HEK293 (cell line): ENCODE data around the gene GSAP.

ENCODE experiments used
- CTCF ChIA-PET: fragments of 350-600 bp; formaldehyde crosslinking; extraction: SDS; loops from one replicate; lab custom pipeline; 2021; ENCODE audit warnings: antibody characterized with exemption; lab: Yijun Ruan, JAX
- POLR2A ChIA-PET: fragments of 300-600 bp; formaldehyde crosslinking; extraction: SDS; loops from one replicate; lab custom pipeline; 2020; ENCODE audit warnings: antibody characterized with exemption, inconsistent platforms; lab: Yijun Ruan, JAX
- H3K27ac ChIP-seq: fragments of 200-500 bp; sonication (Bioruptor generic); 2 replicates; pipeline ENCODE4 v1.5.1; 2014; ENCODE audit warnings: low read depth, low read length, control low read depth, inconsistent platforms; ENCODE audit errors: extremely low read depth
- H3K36me3 ChIP-seq, 2 experiments: fragments of 200-500 bp in 1 of 2; sonication (Bioruptor generic) in 1 of 2; 1 replicate in 1 of 2; 2 replicates in 1 of 2; pipeline ENCODE4 v1.5.1; 2014 to 2017; ENCODE audit warnings: inconsistent platforms in 2 of 2, low read length in 2 of 2; ENCODE audit not compliant: control insufficient read depth in 2 of 2, insufficient read depth in 1 of 2
- H3K4me1 ChIP-seq: fragments of 200-500 bp; sonication (Bioruptor generic); 2 replicates; pipeline ENCODE4 v1.5.1; 2014; ENCODE audit warnings: mild to moderate bottlenecking, low read length, inconsistent platforms; ENCODE audit not compliant: control insufficient read depth, insufficient read depth
- H3K4me3 ChIP-seq: 2 replicates; pipeline ENCODE4 v1.5.1; 2011; ENCODE audit warnings: low read depth, mild to moderate bottlenecking, control low read depth, low read length, moderate library complexity
- H3K9me3 ChIP-seq: fragments of 200-500 bp; sonication (Bioruptor generic); 2 replicates; pipeline ENCODE4 v1.5.1; 2014; ENCODE audit warnings: low read depth, low read length, inconsistent platforms; ENCODE audit not compliant: control insufficient read depth, insufficient read depth
- GLI4 ChIP-seq: fragments of 450-650 bp; formaldehyde crosslinking; IDR thresholded peaks from 2 replicates; pipeline ENCODE4 v1.5.1; 2016; ENCODE audit warnings: missing biosample characterization, missing genetic modification characterization
- RBAK ChIP-seq: fragments of 450-650 bp; formaldehyde crosslinking; IDR thresholded peaks from 2 replicates; pipeline ENCODE4 v1.5.1; 2016; ENCODE audit warnings: missing biosample characterization, missing genetic modification characterization
- ZNF202 ChIP-seq: fragments of 450-650 bp; formaldehyde crosslinking; IDR thresholded peaks from 2 replicates; pipeline ENCODE4 v1.5.1; 2016; ENCODE audit warnings: missing biosample characterization, missing genetic modification characterization, borderline replicate concordance
- ZNF211 ChIP-seq: fragments of 450-650 bp; formaldehyde crosslinking; IDR thresholded peaks from 2 replicates; pipeline ENCODE4 v1.5.1; 2016; ENCODE audit warnings: low read depth, missing biosample characterization, missing genetic modification characterization
- ZNF23 ChIP-seq: fragments of 450-650 bp; formaldehyde crosslinking; IDR thresholded peaks from 2 replicates; pipeline ENCODE4 v1.5.1; 2016; ENCODE audit warnings: missing biosample characterization, missing genetic modification characterization, borderline replicate concordance
- ZNF596 ChIP-seq: fragments of 450-650 bp; IDR thresholded peaks from 2 replicates; pipeline ENCODE4 v1.5.0; 2018; ENCODE audit warnings: missing biosample characterization, mild to moderate bottlenecking, missing genetic modification characterization, moderate library complexity
- ZNF621 ChIP-seq: fragments of 450-650 bp; formaldehyde crosslinking; IDR thresholded peaks from 2 replicates; pipeline ENCODE4 v1.5.1; 2017; ENCODE audit warnings: missing biosample characterization, missing genetic modification characterization
- ZNF629 ChIP-seq: fragments of 450-650 bp; formaldehyde crosslinking; IDR thresholded peaks from 2 replicates; pipeline ENCODE4 v1.5.1; 2017; ENCODE audit warnings: missing biosample characterization, missing genetic modification characterization
- ZNF701 ChIP-seq: fragments of 450-650 bp; formaldehyde crosslinking; IDR thresholded peaks from 2 replicates; pipeline ENCODE4 v1.5.1; 2016; ENCODE audit warnings: missing biosample characterization, missing genetic modification characterization
- ZNF785 ChIP-seq: fragments of 450-650 bp; formaldehyde crosslinking; IDR thresholded peaks from 2 replicates; pipeline ENCODE4 v1.5.1; 2016; ENCODE audit warnings: missing biosample characterization, missing genetic modification characterization
- TF ChIP-seq, protein P1 (sequence below): fragments of 450-650 bp; formaldehyde crosslinking; IDR thresholded peaks from 2 replicates; pipeline ENCODE4 v1.5.1; 2017; ENCODE audit warnings: missing biosample characterization, missing genetic modification characterization
- TF ChIP-seq, protein P2 (sequence below): fragments of 450-650 bp; formaldehyde crosslinking; IDR thresholded peaks from 2 replicates; pipeline ENCODE4 v1.5.1; 2016; ENCODE audit warnings: missing biosample characterization, missing genetic modification characterization
- TF ChIP-seq, protein P3 (sequence below): fragments of 450-650 bp; formaldehyde crosslinking; IDR thresholded peaks from 2 replicates; pipeline ENCODE4 v1.5.1; 2016; ENCODE audit warnings: missing biosample characterization, missing genetic modification characterization
- TF ChIP-seq, protein P4 (sequence below): fragments of 450-650 bp; formaldehyde crosslinking; IDR thresholded peaks from 2 replicates; pipeline ENCODE4 v1.5.1; 2016; ENCODE audit warnings: missing biosample characterization, missing genetic modification characterization
- TF ChIP-seq, protein P5 (sequence below): fragments of 450-650 bp; IDR thresholded peaks from 2 replicates; pipeline ENCODE4 v1.5.1; 2018; ENCODE audit warnings: missing biosample characterization, mild to moderate bottlenecking, missing genetic modification characterization

The GSAP gene

DNA sequence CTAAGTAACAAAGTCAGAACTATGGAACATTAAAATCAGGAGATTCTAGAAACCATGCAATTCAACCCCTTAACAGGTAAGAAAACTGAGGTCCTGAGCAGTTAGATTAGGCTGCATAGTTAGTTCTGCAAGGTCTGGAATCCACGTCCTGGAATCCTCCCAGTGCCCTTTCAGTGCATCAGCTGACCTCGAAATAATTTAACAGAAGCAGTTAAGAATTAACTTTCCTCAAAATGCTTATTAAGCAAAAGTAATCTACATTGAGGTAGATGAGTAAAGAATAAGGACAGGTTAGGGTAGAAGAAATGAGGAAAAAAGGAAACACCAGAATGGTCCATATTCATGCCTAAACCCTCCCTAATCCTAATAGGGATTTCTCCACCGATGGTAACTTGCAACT lies 37.6 kb downstream of the GSAP start:
- ChIA-PET CTCF (no interaction called here), POLR2A (no interaction called here)
- Histone ChIP-seq H3K4me1 (no peaks in the 10 kb centered on the region), H3K36me3 (no peaks in the 10 kb centered on the region), H3K4me3 (no peak overlapping the region), H3K9me3 (no peaks in the 10 kb centered on the region), H3K27ac (no peak overlapping the region)
- TF ChIP-seq, protein P1, sequence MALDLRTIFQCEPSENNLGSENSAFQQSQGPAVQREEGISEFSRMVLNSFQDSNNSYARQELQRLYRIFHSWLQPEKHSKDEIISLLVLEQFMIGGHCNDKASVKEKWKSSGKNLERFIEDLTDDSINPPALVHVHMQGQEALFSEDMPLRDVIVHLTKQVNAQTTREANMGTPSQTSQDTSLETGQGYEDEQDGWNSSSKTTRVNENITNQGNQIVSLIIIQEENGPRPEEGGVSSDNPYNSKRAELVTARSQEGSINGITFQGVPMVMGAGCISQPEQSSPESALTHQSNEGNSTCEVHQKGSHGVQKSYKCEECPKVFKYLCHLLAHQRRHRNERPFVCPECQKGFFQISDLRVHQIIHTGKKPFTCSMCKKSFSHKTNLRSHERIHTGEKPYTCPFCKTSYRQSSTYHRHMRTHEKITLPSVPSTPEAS (tag by site-specific recombination), result no peak
- TF ChIP-seq ZNF211 (tag by site-specific recombination) (no peak), ZNF23 (no peak), ZNF701 (tag by site-specific recombination) (no peak)
- TF ChIP-seq, protein P2, sequence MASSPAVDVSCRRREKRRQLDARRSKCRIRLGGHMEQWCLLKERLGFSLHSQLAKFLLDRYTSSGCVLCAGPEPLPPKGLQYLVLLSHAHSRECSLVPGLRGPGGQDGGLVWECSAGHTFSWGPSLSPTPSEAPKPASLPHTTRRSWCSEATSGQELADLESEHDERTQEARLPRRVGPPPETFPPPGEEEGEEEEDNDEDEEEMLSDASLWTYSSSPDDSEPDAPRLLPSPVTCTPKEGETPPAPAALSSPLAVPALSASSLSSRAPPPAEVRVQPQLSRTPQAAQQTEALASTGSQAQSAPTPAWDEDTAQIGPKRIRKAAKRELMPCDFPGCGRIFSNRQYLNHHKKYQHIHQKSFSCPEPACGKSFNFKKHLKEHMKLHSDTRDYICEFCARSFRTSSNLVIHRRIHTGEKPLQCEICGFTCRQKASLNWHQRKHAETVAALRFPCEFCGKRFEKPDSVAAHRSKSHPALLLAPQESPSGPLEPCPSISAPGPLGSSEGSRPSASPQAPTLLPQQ (tag by site-specific recombination), result no peak

DNA sequence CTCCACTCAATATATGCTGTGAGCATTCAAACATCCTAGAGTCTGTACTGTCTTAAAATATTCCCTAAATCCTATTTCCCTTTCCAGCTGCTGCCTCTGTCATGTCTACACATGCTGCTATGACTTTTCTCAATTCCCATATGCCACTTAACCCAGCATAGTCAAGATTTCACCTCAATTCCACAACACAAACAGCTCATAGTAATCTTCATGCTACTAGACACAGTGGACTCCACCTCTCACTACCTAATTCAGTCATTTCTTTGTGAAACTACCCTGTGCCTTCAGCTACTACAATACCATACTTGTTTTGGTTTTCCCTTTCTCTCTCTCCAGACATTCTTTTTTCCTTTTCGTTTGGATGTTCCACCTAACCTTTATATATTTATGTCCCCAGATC lies 45.5 kb downstream of the GSAP start:
- Histone ChIP-seq H3K27ac (no peak overlapping the region), H3K36me3 (no peaks in the 10 kb centered on the region), H3K4me3 (no peak overlapping the region)
- CTCF ChIA-PET, result interaction anchor here (1.5 kb wide), 1 partner anchor 22 kb away, joined by 3 read pairs; no protein-coding TSS in a partner anchor
- TF ChIP-seq GLI4 (tag by site-specific recombination), result no peak
- TF ChIP-seq, all 188 proteins: peak for 0
- Histone ChIP-seq H3K9me3 (no peaks in the 10 kb centered on the region), H3K4me1 (no peaks in the 10 kb centered on the region)
- POLR2A ChIA-PET, result no interaction called here

DNA sequence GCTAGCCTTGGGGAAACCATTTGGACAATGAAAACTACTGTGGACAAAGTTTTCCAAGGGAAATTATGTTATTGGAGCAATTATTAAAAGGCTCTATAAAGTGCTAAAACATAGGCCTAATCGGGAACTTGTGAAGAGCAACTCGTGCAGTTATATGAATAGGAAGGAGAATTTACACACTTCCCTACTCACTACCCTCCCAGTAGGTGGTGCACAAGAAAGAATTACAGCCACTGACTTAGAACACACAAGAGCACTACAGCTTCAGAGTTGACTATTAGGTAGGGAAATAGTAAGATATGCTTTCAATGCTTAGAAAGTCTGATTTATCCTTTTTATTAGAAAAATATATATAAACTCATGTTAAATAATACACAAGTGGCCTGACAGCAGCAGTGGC lies 47.2 kb downstream of the GSAP start:
- H3K9me3 ChIP-seq, result no peaks in the 10 kb centered on the region
- no peaks in the 10 kb centered on the region for H3K4me1 ChIP-seq
- H3K4me3 ChIP-seq, result no peak overlapping the region
- no peaks in the 10 kb centered on the region for H3K36me3 ChIP-seq
- ChIA-PET POLR2A (interaction anchor here (0.6 kb wide), 1 partner anchor 117 kb away, joined by 3 read pairs; no protein-coding TSS in a partner anchor), CTCF (interaction anchor here (0.9 to 1.5 kb wide), 2 partner anchors 10 to 20 kb away, joined by 3 read pairs; no protein-coding TSS in a partner anchor)
- TF ChIP-seq RBAK (tag by site-specific recombination) (no peak), ZNF701 (tag by site-specific recombination) (no peak), ZNF785 (tag by site-specific recombination) (no peak)
- TF ChIP-seq, protein P3, sequence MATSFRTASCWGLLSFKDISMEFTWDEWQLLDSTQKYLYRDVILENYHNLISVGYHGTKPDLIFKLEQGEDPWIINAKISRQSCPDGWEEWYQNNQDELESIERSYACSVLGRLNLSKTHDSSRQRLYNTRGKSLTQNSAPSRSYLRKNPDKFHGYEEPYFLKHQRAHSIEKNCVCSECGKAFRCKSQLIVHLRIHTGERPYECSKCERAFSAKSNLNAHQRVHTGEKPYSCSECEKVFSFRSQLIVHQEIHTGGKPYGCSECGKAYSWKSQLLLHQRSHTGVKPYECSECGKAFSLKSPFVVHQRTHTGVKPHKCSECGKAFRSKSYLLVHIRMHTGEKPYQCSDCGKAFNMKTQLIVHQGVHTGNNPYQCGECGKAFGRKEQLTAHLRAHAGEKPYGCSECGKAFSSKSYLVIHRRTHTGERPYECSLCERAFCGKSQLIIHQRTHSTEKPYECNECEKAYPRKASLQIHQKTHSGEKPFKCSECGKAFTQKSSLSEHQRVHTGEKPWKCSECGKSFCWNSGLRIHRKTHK (tag by site-specific recombination), result no peak
- TF ChIP-seq, all 188 proteins: peak for 0
- no peak overlapping the region for H3K27ac ChIP-seq

DNA sequence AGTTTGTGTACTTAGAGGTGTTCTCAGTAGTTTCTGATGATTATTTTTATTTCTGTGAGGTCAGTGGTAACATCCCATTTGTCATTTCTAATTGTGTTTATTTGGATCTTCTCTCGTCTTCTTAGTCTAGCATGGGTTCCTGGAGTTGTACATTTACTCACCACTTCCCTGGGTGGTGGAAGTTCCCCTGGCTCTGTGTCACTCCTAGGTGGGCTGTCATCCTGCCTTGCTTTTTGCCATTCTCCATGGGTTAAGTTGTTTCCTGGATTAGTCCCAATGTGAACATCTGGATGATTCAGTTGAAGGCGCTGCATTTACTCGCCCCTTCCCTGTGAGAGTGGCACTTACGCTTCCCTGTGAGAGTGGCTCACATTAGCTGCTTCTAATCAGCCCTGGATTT lies 48.2 kb downstream of the GSAP start:
- ChIA-PET CTCF (interaction anchor here (0.9 to 1.1 kb wide), 2 partner anchors 9 to 569 kb away, joined by 3 to 4 read pairs; no protein-coding TSS in a partner anchor), POLR2A (no interaction called here)
- TF ChIP-seq ZNF629 (tag by site-specific recombination) (no peak), ZNF621 (tag by site-specific recombination) (no peak), ZNF596 (tag by site-specific recombination) (no peak), ZNF202 (tag by site-specific recombination) (no peak)
- TF ChIP-seq, protein P4, sequence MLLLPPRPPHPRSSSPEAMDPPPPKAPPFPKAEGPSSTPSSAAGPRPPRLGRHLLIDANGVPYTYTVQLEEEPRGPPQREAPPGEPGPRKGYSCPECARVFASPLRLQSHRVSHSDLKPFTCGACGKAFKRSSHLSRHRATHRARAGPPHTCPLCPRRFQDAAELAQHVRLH (tag by site-specific recombination), result no peak
- TF ChIP-seq, protein P5, sequence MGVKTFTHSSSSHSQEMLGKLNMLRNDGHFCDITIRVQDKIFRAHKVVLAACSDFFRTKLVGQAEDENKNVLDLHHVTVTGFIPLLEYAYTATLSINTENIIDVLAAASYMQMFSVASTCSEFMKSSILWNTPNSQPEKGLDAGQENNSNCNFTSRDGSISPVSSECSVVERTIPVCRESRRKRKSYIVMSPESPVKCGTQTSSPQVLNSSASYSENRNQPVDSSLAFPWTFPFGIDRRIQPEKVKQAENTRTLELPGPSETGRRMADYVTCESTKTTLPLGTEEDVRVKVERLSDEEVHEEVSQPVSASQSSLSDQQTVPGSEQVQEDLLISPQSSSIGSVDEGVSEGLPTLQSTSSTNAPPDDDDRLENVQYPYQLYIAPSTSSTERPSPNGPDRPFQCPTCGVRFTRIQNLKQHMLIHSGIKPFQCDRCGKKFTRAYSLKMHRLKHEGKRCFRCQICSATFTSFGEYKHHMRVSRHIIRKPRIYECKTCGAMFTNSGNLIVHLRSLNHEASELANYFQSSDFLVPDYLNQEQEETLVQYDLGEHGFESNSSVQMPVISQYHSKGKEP, result no peak

More for the DNA sequence above, 48.2 kb downstream of the GSAP start:
- H3K36me3 ChIP-seq, result no peaks in the 10 kb centered on the region
- no peak overlapping the region for H3K27ac ChIP-seq
- H3K4me3 ChIP-seq, result no peak overlapping the region
- no peaks in the 10 kb centered on the region for H3K9me3 ChIP-seq
- H3K4me1 ChIP-seq, result no peaks in the 10 kb centered on the region
